NT2/D1 (cell line): ENCODE data around the gene ERC2.

Experiments used
- YY1 ChIP-seq: IDR thresholded peaks from 2 replicates; pipeline ENCODE4 v1.6.1; 2011; ENCODE audit not compliant: insufficient read length, insufficient read depth
- ZNF274 ChIP-seq: IDR thresholded peaks from 2 replicates; pipeline ENCODE4 v1.6.1; 2011; ENCODE audit warnings: mild to moderate bottlenecking, low read depth, low read length

GRCh38 chr3:55968331-55968730, 499.9 kb downstream of the ERC2 start:
- TF ChIP-seq ZNF274 = no peak
- no peak for TF ChIP-seq YY1
